ENCODE data around the gene FTH1. TPM values are rescaled to one million over a fixed set of nuclear protein-coding genes. Genes with fewer than 3 reads are reported as not detected.

Gene FTH1
- polyA plus RNA-seq, 1 donor from 2014 or later: 597 TPM

DNA sequence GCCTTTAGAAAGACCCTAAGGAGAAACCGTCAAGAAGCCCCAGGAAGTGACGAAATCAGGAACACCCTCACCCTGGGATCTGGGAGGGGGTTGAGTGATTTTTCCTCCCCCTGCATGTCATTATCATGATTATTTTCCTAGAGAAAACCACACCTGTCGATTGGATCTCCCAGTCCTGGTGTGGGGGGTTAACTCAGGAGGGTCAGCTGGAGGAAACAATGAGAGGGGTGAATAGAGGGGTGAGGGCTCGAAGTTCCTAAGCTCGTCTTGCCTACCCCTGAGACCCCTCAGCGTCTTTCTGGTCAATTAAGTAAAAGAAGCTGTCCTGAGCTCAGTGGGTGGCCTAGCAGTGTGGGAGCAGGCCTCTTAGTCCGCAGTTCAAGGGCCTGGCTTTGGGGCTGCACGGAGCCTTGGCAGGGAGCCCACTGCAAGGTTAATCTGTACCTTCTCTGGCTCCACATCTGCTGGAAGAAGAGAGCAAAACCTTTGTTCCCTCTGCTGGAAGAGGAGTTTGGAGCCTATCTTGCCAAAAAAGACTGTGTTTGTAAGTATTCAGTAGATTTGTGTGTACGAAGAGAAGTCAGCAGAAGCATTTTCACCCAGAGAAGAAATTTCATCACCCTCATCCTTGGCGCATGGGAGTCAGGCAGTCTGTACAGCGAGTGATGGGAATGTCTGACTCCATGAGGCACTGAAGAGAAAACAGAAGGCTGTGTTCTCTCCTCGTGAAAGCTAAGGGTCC is 34.2 kb upstream of the FTH1 start:
- Histone ChIP-seq H3K27me3 (ENCODE audit: insufficient read depth, low read depth, low read length) (no peaks in the 10 kb centered on the region), H2AFZ (ENCODE audit: low read depth, low read length) (no peak overlapping the region), H3K9ac (ENCODE audit: low read length) (no peak overlapping the region), H3K36me3 (ENCODE audit: insufficient read depth, low read length) (no peaks in the 10 kb centered on the region), H3K9me2 (ENCODE audit: insufficient read depth, low read length) (no peaks in the 10 kb centered on the region), H3K27ac (ENCODE audit: low read length) (no peak overlapping the region), H3F3A (ENCODE audit: insufficient read depth, low read length, poor library complexity, severe bottlenecking) (no peaks in the 10 kb centered on the region), H3K9me3 (ENCODE audit: low read length) (no peaks in the 10 kb centered on the region), H3K4me2 (ENCODE audit: low read length) (no peak overlapping the region), H3K4me3 (ENCODE audit: low read length) (no peak overlapping the region), H4K20me1 (ENCODE audit: insufficient read depth) (no peaks in the 10 kb centered on the region), H3K79me2 (replicated peaks; ENCODE audit: insufficient read depth, low read length) (no peaks in the 10 kb centered on the region)
- TF ChIP-seq, protein P1, sequence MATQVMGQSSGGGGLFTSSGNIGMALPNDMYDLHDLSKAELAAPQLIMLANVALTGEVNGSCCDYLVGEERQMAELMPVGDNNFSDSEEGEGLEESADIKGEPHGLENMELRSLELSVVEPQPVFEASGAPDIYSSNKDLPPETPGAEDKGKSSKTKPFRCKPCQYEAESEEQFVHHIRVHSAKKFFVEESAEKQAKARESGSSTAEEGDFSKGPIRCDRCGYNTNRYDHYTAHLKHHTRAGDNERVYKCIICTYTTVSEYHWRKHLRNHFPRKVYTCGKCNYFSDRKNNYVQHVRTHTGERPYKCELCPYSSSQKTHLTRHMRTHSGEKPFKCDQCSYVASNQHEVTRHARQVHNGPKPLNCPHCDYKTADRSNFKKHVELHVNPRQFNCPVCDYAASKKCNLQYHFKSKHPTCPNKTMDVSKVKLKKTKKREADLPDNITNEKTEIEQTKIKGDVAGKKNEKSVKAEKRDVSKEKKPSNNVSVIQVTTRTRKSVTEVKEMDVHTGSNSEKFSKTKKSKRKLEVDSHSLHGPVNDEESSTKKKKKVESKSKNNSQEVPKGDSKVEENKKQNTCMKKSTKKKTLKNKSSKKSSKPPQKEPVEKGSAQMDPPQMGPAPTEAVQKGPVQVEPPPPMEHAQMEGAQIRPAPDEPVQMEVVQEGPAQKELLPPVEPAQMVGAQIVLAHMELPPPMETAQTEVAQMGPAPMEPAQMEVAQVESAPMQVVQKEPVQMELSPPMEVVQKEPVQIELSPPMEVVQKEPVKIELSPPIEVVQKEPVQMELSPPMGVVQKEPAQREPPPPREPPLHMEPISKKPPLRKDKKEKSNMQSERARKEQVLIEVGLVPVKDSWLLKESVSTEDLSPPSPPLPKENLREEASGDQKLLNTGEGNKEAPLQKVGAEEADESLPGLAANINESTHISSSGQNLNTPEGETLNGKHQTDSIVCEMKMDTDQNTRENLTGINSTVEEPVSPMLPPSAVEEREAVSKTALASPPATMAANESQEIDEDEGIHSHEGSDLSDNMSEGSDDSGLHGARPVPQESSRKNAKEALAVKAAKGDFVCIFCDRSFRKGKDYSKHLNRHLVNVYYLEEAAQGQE (IDR thresholded peaks at IDR 0.05; ENCODE audit: borderline replicate concordance): no peak
- no peak for TF ChIP-seq SMC3 (conservative IDR thresholded peaks at IDR 0.05; ENCODE audit: poor library complexity)
- no peak for TF ChIP-seq MXI1 (conservative IDR thresholded peaks at IDR 0.05; ENCODE audit: poor library complexity, severe bottlenecking)
- no peak for TF ChIP-seq EZH2 (IDR thresholded peaks at IDR 0.05; ENCODE audit: borderline replicate concordance, insufficient read depth, low read length, poor library complexity, severe bottlenecking)
- TF ChIP-seq, protein P2, sequence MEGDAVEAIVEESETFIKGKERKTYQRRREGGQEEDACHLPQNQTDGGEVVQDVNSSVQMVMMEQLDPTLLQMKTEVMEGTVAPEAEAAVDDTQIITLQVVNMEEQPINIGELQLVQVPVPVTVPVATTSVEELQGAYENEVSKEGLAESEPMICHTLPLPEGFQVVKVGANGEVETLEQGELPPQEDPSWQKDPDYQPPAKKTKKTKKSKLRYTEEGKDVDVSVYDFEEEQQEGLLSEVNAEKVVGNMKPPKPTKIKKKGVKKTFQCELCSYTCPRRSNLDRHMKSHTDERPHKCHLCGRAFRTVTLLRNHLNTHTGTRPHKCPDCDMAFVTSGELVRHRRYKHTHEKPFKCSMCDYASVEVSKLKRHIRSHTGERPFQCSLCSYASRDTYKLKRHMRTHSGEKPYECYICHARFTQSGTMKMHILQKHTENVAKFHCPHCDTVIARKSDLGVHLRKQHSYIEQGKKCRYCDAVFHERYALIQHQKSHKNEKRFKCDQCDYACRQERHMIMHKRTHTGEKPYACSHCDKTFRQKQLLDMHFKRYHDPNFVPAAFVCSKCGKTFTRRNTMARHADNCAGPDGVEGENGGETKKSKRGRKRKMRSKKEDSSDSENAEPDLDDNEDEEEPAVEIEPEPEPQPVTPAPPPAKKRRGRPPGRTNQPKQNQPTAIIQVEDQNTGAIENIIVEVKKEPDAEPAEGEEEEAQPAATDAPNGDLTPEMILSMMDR (IDR thresholded peaks at IDR 0.05; ENCODE audit: poor library complexity, severe bottlenecking): no peak
- TF ChIP-seq RAD21 (conservative IDR thresholded peaks at IDR 0.05): no peak
- no peak for TF ChIP-seq EP300 (conservative IDR thresholded peaks at IDR 0.05; ENCODE audit: poor library complexity, severe bottlenecking)
- no peak for TF ChIP-seq TAF1 (IDR thresholded peaks at IDR 0.05; ENCODE audit: low read depth)
- no peak for TF ChIP-seq POLR2AphosphoS5 (IDR thresholded peaks at IDR 0.05)

DNA sequence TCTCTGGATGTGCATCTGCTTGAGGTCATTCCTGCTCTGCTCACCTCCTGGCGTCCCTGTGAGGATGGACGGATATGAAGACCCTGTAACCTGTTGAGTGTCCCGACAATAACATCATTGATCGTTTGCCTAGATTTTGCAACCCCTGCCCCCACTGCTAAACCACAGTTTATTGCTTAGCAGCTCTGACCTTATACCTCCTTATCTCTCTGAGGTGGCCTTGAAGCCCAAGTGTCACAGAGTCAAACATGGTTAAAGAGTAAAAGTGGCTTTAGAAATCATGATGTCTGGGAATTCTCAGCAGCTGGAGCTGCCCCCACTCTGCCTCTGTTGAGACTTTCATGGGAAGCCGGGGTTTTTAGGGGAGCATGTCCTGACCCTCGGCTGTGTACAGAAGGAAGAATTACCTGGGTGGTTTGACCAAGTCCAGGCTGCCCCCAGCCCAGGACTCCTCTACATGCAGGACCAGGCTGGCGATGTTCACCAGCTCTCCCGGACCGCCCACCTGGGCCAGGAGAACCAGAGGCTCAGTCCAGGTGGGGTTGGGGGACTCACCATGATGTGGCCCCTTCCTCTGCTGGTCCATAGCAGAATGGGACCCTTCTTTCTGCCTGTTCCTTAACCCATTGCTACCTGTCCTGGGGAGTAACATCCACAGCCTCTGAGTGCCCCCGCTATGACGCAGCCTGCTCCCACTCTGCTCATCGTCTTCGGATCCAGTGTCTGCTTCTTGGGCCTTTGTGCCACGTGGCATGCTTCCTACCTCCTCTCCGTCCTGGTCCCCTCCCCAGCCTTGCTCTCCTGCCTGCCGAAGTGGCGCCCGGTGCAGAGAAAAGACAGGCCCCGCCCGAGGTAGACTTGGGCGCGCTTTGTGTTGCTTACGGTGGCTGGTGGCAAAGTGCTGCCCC is 33.4 kb upstream of the FTH1 start:
- no peak overlapping the region for H3K4me3 ChIP-seq (ENCODE audit: low read length)
- H3K79me2 ChIP-seq (replicated peaks; ENCODE audit: insufficient read depth, low read length): no peaks in the 10 kb centered on the region
- H3K9me3 ChIP-seq (ENCODE audit: low read length): no peaks in the 10 kb centered on the region
- no peaks in the 10 kb centered on the region for H3K27me3 ChIP-seq (ENCODE audit: insufficient read depth, low read depth, low read length)
- H3K4me2 ChIP-seq (ENCODE audit: low read length): no peak overlapping the region
- no peaks in the 10 kb centered on the region for H3F3A ChIP-seq (ENCODE audit: insufficient read depth, low read length, poor library complexity, severe bottlenecking)
- no peaks in the 10 kb centered on the region for H3K9me2 ChIP-seq (ENCODE audit: insufficient read depth, low read length)
- no peak overlapping the region for H3K9ac ChIP-seq (ENCODE audit: low read length)
- H4K20me1 ChIP-seq (ENCODE audit: insufficient read depth): no peaks in the 10 kb centered on the region
- no peak for TF ChIP-seq MXI1 (conservative IDR thresholded peaks at IDR 0.05; ENCODE audit: poor library complexity, severe bottlenecking)
- TF ChIP-seq RAD21 (conservative IDR thresholded peaks at IDR 0.05): no peak
- TF ChIP-seq, protein P1 (IDR thresholded peaks at IDR 0.05; ENCODE audit: borderline replicate concordance): no peak
- TF ChIP-seq POLR2AphosphoS5 (IDR thresholded peaks at IDR 0.05): no peak
- TF ChIP-seq SMC3 (conservative IDR thresholded peaks at IDR 0.05; ENCODE audit: poor library complexity): no peak
- no peak for TF ChIP-seq TAF1 (IDR thresholded peaks at IDR 0.05; ENCODE audit: low read depth)
- TF ChIP-seq, protein P2 (IDR thresholded peaks at IDR 0.05; ENCODE audit: poor library complexity, severe bottlenecking): no peak
- no peak for TF ChIP-seq EP300 (conservative IDR thresholded peaks at IDR 0.05; ENCODE audit: poor library complexity, severe bottlenecking)
- no peak overlapping the region for H2AFZ ChIP-seq (ENCODE audit: low read depth, low read length)
- no peaks in the 10 kb centered on the region for H3K36me3 ChIP-seq (ENCODE audit: insufficient read depth, low read length)
- no peak overlapping the region for H3K27ac ChIP-seq (ENCODE audit: low read length)
